ENCODE measurements around the gene SH3YL1.

SH3YL1 gene

GRCh38 chr2:281381-281780, 17.5 kb upstream of the SH3YL1 start:
- no peak for DNase-seq

GRCh38 chr2:280650-281110, 16.8 kb upstream of the SH3YL1 start:
- no peak for DNase-seq

- DNase-seq, result no peak
Observed at GRCh38 chr2:279956-280649, 16.3 kb upstream of the SH3YL1 start.

- no peak for DNase-seq
Observed at GRCh38 chr2:279366-279765, 15.5 kb upstream of the SH3YL1 start.

- no peak for DNase-seq
Observed at GRCh38 chr2:278927-279320, 15.1 kb upstream of the SH3YL1 start.

GRCh38 chr2:278312-278926, 14.6 kb upstream of the SH3YL1 start:
- no peak for DNase-seq

- no peak for DNase-seq
Observed at GRCh38 chr2:275466-275865, 11.6 kb upstream of the SH3YL1 start.

- DNase-seq, result no peak
Observed at GRCh38 chr2:274503-274902, 10.7 kb upstream of the SH3YL1 start.

- no peak for DNase-seq
Observed at GRCh38 chr2:273333-273732, 9.5 kb upstream of the SH3YL1 start.

GRCh38 chr2:271917-272316, 8.1 kb upstream of the SH3YL1 start:
- no peak for DNase-seq

- no peak for DNase-seq
Observed at GRCh38 chr2:270861-271260, 7.0 kb upstream of the SH3YL1 start.

- DNase-seq, result no peak
Observed at GRCh38 chr2:269356-270030, 5.7 kb upstream of the SH3YL1 start.

- DNase-seq, result no peak
Observed at GRCh38 chr2:268323-268722, 4.5 kb upstream of the SH3YL1 start.

- peak; percentile 94 to 96 for DNase-seq
Observed at GRCh38 chr2:264493-265468, 949 bp upstream of the SH3YL1 start, which contains the start of gene ACP1. Gene ACP1, plus strand, starts transcription at chr2:264947. Its CDS starts 18 bp downstream, at chr2:264965.

GRCh38 chr2:263022-263738, 652 bp downstream of the SH3YL1 start:
- DNase-seq, result no peak

- no peak for DNase-seq
Observed at GRCh38 chr2:262117-262516, 1.7 kb downstream of the SH3YL1 start.

GRCh38 chr2:260507-261161, 3.2 kb downstream of the SH3YL1 start:
- DNase-seq, result no peak

GRCh38 chr2:259789-260331, 4.0 kb downstream of the SH3YL1 start:
- no peak for DNase-seq

- no peak for DNase-seq
Observed at GRCh38 chr2:258933-259332, 4.9 kb downstream of the SH3YL1 start.

GRCh38 chr2:257842-258241, 6.0 kb downstream of the SH3YL1 start:
- DNase-seq, result no peak

GRCh38 chr2:257429-257828, 6.4 kb downstream of the SH3YL1 start:
- DNase-seq, result no peak
